NOMO-1 treated with DMSO at 0.1 percent for 48 hours (cell line): ENCODE measurements around the gene ACACB.

ENCODE experiments used
- DNase-seq: peaks from one replicate; lab custom pipeline; 2025; ENCODE audit not compliant: unreplicated experiment; lab: John Stamatoyannopoulos, UW

The ACACB gene

DNA sequence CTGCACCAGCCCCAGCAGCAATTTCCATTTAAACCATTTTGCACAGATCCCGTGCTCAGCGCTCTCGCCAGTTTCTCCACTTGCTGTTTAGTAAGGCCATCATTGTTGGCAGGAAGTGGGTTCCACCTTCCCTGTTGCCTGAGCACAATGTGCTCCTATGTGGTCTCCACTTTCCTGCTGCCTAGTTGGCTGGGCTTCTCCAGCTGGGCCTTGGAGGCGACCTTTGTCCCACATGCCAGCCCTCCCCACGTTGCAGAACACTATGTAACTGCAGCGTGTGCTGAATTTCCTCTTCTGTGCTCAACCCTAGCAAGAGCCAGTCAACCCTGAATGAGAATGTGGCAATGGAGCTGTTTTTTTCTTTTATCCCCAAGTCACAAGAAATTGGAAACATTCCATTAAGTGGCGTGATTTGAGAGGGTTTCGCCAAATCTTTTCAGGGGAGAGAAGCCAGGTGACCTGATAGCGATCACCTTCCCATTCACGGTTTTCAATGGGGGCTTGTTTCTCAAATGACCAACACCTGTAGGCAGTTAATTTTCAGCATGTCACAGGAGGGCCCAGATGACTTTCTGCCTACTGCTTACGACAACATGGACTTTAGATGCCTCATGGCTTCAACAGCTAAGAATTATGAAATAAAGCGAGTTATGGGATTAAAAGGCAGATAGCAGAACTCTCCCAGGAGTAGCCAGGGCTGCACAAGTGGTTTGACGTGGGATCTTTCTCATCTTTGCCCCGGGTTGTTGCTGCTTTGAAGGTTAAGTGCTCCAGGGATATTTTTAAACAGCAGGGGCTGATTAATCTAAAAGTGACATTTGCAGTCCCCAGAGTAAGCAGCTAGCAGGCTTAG is at the start of gene ACACB:
TSS of gene ACACB (plus strand) at position 830 of the 853 bp plus-strand sequence. CDS start 22,819 bp downstream, outside the sequence.
- peak; percentile 44 for DNase-seq

DNA sequence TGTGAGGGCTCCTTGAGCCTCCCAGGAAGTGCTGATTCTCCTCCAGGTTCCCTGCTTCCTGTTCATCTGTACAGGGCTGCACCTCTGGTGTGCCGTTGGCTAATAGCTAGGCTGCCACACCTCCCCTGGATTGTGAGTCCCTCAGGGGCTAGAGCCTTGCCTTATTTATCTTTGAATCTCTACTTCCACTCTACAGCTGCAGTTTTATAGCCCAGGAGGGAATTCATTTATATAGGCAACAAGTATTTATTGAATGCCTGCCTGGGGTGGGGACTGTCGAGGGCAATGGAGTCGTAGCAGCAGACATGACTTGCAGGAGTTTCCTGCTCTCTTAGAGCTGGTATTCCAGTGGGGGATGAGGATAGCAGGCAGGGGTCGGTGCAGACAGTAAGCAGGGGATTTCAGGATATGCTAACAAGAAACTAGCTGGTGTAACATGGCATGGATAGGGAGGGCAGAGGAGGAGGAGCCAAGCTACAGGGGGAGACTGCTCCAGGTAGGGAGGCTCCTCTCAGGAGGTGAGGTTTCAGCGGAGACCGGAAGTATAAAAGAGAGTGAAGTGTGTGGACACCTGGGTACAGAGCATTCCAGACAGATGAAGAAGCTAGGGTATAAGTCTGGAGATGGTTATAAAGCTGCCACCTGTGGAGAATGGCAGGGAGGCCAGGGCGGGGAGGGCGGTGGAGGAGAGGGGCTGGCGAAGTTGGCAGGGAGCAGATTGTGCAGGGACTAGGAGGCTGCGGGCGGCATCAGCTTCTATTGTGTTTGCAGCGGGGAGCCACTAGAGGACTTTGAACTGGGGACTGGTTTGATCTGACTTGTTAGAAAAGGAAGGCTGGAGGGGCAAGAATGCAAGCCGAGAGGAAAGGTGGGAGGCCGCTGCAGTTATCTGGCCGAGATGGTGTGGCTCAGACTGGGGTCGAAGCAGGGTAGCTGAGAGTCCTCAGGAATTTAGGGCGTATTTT is 46.8 kb upstream of the ACACB start:
- no peak for DNase-seq

DNA sequence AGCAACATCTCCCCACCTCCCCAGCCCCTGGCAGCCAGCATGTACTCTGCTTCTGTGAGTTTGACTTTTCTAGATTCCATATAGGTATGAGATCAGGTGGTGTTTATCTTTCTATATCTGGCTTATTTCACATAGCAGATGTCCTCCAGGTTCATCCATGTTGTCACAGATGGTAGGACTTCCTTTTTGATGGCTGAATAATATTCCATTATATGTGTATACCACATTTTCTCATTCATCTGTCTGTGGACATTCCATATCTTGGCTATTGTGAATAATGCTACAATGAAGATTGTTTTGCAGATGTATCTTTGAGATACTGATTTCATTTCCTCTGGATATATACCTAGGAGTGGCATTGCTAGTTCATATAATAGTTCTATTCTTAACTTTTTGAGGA is 41.5 kb upstream of the ACACB start:
- DNase-seq = no peak

DNA sequence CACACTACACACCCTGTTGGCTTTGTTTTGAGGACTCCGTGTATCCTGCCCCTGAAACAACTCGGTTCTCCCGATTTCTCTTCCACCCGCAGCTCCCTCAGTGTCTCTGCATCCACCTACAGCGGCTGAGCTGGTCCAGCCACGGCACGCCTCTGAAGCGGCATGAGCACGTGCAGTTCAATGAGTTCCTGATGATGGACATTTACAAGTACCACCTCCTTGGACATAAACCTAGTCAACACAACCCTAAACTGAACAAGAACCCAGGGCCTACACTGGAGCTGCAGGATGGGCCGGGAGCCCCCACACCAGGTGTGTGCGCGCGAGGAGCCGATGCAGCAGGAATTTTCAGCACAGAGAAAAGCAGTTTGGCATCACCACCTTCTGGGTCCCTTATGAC is 33.6 kb upstream of the ACACB start:
- DNase-seq = no peak

DNA sequence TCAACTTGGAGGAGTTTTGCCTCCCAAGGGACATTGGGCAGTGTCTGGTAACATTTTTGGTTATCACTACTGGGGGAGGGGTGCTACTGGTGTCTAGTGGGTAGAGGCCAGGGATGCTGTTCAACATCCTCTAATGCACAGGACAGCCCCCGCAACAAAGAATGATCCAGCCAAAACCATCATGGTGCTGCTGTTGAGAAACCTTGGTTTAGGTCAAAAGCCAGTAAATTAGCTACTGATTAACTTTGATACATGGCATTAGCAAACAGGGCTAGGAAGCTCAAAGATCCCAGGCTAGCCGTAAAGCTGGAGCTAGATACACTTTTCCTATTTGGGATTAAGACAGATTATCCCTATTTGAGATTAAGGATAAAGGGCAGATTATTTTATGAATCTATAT is 32.0 kb upstream of the ACACB start:
- no peak for DNase-seq

DNA sequence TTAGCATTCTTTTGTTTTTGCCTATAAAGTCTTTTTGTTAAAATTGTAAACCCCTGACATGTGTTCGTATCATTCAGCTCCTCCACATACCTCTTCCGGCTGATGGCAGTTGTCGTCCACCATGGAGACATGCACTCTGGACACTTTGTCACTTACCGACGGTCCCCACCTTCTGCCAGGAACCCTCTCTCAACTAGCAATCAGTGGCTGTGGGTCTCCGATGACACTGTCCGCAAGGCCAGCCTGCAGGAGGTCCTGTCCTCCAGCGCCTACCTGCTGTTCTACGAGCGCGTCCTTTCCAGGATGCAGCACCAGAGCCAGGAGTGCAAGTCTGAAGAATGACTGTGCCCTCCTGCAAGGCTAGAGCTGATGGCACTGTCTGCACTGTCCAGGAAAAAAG is 30.8 kb upstream of the ACACB start:
- DNase-seq = no peak

DNA sequence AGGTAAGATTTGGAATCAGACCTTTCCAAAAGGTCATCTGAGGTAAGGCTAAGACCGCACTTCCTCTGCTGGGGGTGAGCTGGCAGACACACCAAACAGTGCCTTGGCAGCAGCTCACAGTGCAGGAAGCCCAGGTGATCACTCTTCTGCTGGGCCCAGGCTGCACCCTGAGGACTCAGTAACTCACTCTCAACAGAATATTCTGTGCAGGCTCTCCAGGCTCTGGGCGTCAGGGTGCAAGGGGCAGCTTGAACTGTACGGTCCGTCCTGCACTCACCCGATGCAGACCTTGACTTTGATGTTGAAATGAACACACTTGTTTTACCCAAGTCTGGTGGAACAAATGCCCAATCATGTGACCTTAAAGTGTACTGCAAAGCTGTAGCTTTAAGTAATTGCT is 29.1 kb upstream of the ACACB start:
- no peak for DNase-seq

DNA sequence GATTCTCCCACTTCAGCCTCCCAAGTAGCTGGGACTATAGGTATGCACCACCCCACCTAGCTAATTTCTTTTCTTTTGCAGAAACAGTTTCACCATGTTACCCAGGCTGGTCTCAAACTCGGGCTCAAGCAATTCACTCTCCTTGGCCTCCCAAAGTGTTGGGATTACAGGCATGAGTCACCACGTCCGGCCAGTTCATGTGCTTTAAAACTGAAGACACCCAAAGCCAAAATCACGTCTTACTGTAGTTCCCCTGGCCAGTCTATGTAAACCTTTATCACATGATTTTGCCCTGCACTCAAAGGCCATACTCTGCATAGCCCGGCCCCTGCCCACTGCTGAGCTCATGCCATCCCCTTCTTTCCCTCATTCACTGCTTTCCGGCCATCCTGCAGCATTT is 27.6 kb upstream of the ACACB start:
- DNase-seq = no peak

DNA sequence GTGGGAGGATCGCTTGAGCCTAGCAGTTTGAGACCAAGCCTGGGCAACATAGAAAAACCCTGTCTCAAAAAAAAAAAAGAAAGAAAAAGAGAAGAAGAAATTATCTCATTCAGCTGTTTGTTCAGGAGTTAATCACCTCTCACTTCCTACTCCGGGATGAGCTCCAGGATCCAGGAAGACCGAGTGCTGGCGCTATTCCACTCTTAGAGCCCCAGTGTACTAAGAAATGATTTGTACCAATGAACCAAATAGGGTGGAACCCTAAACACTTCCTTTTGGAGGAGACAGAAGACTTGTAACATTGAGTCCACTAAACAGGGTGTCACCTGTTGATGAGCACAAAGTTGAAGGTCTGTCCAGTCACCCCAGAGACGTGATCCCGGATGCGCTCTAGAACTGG is 26.7 kb upstream of the ACACB start:
- no peak for DNase-seq

DNA sequence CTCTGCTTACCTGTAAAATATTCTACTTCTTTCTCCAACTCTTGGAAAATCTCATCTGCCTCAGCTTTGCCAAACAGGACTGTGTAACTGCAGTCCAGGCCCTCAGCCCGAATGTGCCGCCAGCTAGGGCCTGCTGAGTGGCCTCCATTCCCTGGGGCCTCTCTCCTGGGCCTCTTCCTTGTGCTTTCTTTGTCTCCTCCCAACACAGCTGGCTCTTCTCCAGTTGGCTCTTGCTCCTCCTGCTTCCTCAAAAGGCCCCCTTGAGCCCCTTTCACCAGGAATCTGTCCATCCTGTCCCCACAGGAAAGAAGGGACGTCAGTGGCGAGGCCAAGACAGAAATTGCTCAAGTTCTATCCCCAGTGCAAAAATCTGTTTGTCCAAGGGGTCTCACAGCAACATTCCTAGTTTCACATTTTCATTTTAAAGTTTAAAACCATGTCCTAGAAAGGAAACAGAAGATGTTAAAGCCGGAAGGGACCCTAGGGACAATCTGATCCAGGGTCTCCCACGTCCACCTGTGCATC is 23.8 kb upstream of the ACACB start:
- DNase-seq = no peak

DNA sequence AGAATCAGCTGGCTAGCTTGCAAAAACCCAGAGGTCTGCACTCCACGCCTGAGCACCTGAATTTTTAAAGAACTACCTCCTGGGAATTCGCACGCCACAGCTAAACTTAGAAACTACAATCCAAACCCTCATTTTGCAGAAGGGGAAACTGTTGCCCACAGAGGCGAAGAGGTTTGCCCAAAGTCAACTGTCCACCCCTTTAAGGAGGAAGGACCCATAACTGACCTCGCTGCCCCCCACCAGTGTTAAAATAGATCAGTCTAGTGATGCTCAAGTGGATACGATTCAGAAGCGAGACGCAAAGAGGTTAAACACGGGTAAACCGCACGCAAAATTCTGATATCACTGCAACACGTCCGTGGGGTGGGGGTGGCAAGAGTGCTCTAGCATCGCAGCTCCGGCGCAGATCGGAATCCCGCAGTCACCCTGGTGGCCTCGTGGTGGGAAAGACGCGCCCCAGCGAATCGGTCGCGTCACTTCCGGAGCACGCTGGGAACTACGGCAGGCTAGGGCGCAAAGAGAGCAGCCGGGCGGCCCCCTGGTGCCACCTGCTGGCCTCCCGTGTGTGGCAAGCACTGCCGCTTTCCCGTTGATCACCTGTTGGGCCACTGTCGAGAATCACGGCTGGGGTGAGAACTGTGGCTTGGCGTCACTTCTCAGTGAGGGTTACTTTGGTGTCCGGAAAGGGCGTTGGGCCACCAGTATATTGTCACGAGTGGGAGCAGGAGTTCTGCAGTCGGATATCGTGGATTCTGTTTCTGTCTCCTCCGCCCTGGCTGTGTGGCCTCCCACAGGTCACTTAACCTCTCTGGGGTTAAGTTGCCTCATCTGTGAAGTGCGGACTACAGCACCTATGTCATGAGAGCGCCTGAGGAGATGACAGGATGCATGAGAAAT is 23.1 kb upstream of the ACACB start, which contains the start of gene ALKBH2:
TSS of gene ALKBH2 (minus strand) at position 451 of the 897 bp plus-strand sequence. CDS start 686 bp downstream, outside the sequence.
- peak; percentile 89 for DNase-seq

DNA sequence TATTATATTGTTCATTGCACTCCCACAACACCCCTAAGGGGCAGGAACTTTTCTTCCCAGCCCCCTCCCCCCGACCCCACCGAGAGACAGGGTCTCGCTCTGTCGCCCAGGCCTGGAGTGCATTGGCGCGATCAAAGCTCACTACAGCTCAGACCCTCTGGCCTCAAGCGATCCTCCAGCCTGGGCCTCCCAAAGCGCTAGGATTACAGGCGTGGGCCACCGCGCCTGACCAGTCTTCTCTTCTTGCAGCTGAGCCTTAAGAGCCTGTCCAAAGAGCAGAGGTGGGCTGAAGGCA is 19.3 kb upstream of the ACACB start:
- DNase-seq = no peak

DNA sequence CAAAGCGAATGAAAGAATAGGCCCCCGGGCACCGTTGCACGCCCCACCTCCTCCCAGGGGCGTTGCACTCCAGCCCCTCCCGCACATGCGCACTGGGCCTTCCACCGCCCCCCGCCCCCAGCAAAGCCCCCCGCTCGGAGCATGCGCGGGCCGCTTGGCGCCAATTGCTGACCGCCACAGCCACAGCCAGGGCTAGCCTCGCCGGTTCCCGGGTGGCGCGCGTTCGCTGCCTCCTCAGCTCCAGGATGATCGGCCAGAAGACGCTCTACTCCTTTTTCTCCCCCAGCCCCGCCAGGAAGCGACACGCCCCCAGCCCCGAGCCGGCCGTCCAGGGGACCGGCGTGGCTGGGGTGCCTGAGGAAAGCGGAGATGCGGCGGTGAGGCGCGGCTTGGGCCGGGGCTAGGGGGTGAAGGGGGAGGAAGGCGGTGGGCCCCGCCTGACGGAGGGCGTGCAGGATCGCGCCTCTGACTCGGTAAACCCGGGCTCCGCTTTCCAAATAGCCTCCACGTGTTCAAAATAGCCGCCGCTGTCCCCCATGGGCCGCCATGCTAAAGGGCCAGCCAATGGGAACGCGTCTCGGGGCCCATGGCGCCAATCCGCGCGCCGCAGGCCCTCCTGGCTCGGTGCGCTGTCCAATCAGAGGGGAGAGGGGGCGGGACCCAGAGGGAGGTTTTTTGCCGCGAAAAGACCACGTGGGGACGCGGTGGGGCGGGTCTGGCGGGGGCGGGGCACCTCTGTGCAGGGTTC is 18.8 kb upstream of the ACACB start, which contains the start of gene UNG:
TSS of gene UNG (plus strand) at position 163 of the 748 bp plus-strand sequence. CDS start at position 246, 83 bp downstream.
- DNase-seq = peak; percentile 93

DNA sequence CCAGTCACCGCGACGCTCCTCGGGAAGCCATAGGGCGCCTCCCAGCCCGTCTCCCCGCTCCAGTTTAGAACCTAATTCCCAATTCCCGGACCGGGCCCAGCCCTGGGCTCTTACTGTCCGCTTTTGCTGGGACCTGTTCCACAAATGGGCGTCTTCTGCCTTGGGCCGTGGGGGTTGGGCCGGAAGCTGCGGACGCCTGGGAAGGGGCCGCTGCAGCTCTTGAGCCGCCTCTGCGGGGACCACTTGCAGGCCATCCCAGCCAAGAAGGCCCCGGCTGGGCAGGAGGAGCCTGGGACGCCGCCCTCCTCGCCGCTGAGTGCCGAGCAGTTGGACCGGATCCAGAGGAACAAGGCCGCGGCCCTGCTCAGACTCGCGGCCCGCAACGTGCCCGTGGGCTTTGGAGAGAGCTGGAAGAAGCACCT is 18.2 kb upstream of the ACACB start:
- no peak for DNase-seq

DNA sequence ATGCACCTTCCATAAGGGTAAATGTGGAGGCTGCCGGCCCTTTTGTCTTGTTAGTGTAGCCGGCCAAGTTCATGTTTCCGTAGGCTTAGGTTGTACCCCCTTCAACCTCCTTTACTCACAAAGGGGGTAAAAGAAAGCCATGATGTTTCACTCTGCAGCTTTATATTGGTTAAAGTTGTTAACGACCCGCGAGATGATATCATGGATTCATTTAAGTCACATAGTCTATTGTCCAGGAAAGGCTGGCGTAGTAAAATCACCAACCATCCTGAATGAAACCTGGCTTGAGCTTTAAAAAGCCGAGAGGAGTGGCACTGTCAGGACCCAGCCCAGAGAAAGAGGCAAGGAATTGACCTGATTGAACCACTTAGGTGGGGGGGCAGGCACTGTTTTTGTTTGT is 17.7 kb upstream of the ACACB start:
- DNase-seq = no peak

DNA sequence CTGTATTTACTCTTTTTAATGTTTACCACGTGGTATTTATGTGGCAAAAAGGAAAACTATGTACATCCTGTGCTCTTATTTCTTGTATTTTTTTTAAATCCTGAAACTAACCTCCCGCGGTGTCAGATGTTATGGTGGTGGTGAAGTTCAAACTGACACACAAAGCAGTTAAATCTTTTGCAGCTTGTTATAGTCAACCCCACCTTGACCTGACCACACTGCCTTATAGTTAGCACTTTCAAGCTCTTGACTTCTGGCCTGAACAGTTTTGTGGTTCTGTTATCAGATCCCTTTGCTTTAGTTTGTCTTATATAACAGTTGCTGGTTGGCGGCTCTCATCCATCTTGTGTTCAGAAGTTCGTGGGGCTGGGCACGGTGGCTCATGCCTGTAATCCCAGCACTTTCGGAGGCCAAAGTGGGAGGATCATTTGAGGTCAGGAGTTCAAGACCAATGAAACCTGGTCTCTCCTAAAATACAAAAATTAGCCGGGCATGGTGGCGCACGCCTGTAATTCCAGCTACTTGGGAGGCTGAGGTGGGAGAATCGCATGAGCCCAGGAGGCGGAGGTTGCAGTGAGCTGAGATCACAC is 16.9 kb upstream of the ACACB start:
- no peak for DNase-seq

DNA sequence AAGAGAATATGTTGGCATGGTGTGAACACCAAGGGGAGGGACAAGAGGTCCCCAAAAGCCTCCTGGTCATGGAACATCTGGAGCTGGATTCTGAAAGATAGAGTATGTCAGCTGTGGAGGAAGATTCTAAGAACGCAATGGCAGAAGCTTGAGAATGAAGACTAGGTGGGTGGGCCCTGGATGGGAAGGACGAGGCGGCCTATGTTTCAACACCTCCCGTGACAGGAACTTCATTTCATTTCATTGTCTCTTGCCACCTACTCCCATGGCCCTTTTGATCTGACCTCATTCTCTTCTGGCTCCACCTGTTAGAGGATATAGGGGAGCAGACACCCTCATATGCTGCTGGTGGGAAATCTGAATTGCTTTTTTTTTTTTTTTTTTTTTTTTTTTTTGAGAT is 15.6 kb upstream of the ACACB start:
- DNase-seq = no peak

DNA sequence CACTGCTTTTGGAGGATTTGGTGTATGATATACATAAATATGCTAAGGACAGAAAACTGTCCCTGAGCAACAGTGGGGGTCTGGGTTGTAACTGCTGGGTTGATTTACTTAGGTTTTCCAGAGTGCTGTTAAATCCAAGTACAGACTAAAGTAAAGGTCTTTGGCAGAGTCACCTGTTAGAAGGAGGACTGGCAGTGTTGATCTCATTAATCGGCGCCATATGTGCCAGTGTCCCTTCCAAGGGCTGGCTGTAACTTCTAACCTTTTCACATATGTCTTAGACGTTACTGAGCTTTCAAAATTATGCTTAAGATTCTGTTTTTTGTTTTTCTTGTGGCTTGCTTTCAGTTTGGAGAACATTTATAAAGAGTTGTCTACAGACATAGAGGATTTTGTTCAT is 13.9 kb upstream of the ACACB start:
- DNase-seq = no peak

DNA sequence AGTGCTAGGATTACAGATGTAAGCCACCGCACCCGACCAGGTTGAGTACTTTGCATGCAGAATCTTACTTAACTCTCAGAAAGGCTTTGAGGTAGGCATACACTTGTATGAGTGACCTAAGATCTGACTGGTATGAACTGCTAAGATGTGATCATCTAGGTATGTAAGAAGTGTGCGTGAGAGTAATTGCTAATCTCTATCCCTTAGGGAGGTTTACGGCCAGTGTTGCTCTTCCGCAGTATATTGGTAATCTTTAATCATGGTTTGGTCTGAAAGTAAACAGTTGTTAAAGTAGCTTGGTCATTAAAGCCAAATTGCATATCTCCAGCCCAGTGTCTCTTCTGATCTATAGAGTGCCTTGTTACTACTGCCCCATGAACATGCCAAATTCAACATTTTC is 11.2 kb upstream of the ACACB start:
- DNase-seq = no peak
